ENCODE measurements around the gene SEMA5B. TPM values are rescaled to one million over a fixed set of nuclear protein-coding genes. Genes with fewer than 3 reads are reported as not detected.

The SEMA5B gene
- total and polyA plus RNA-seq, 3 donors from 2014 or later: 0.68 to 2.0 (median 1.3) TPM

- intact Hi-C loops (cut with DNase I; ENCODE audit: low total_unique reads): loop anchor here (10.0 kb wide), 2 partner anchors 77 to 157 kb away; no protein-coding TSS in a partner anchor
- Histone ChIP-seq H3K9me3 (no peaks in the 10 kb centered on the region), H3K36me3 (ENCODE audit: low read depth, missing control alignments) (no peaks in the 10 kb centered on the region), H3K4me3 (no peak overlapping the region), H3K27ac (no peak overlapping the region), H3K27me3 (no peaks in the 10 kb centered on the region), H3K4me1 (peaks cover 13% of the 10 kb centered on the region)
- WGBS, 2 donors: 79 to 80% methylated on average over 7 of the region's 7 CpGs
- TF ChIP-seq CTCF (IDR thresholded peaks at IDR 0.05) (no peak), POLR2A (IDR thresholded peaks at IDR 0.05) (no peak)
- DNase-seq: no peak
Observed at GRCh38 chr3:123021996-123022510, 5.5 kb downstream of the SEMA5B start.

- 97% methylated on average over 7 of the region's 7 CpGs for WGBS, 2 donors
- H3K9me3 ChIP-seq: no peaks in the 10 kb centered on the region
- H3K4me1 ChIP-seq: peaks cover 6% of the 10 kb centered on the region
- no peak overlapping the region for H3K27ac ChIP-seq
- TF ChIP-seq POLR2A (IDR thresholded peaks at IDR 0.05): no peak
- no peak for TF ChIP-seq CTCF (IDR thresholded peaks at IDR 0.05)
- intact Hi-C loops (cut with DNase I; ENCODE audit: low total_unique reads): loop anchor here (10.0 kb wide), 2 partner anchors 77 to 157 kb away; no protein-coding TSS in a partner anchor
- DNase-seq: no peak
- no peak overlapping the region for H3K4me3 ChIP-seq
- no peaks in the 10 kb centered on the region for H3K27me3 ChIP-seq
- H3K36me3 ChIP-seq (ENCODE audit: low read depth, missing control alignments): no peaks in the 10 kb centered on the region
Observed at GRCh38 chr3:123021388-123021787, 6.2 kb downstream of the SEMA5B start.

GRCh38 chr3:123020709-123021108 lies 6.9 kb downstream of the SEMA5B start:
- no peak overlapping the region for H3K4me3 ChIP-seq
- no peaks in the 10 kb centered on the region for H3K36me3 ChIP-seq (ENCODE audit: low read depth, missing control alignments)
- no peaks in the 10 kb centered on the region for H3K27me3 ChIP-seq
- TF ChIP-seq POLR2A (IDR thresholded peaks at IDR 0.05) (no peak), CTCF (IDR thresholded peaks at IDR 0.05) (no peak)
- DNase-seq: no peak
- H3K4me1 ChIP-seq: no peaks in the 10 kb centered on the region
- intact Hi-C loops (cut with DNase I; ENCODE audit: low total_unique reads): loop anchor here (10.0 kb wide), 2 partner anchors 76 to 156 kb away; no protein-coding TSS in a partner anchor
- H3K9me3 ChIP-seq: no peaks in the 10 kb centered on the region
- WGBS, 2 donors: 96 to 100% methylated on average over 3 of the region's 3 CpGs
- no peak overlapping the region for H3K27ac ChIP-seq

- H3K36me3 ChIP-seq (ENCODE audit: low read depth, missing control alignments): no peaks in the 10 kb centered on the region
- no peaks in the 10 kb centered on the region for H3K27me3 ChIP-seq
- 90 to 94% methylated on average over 5 of the region's 5 CpGs for WGBS, 2 donors
- H3K4me1 ChIP-seq: no peaks in the 10 kb centered on the region
- TF ChIP-seq CTCF (IDR thresholded peaks at IDR 0.05) (no peak), POLR2A (IDR thresholded peaks at IDR 0.05) (no peak)
- H3K9me3 ChIP-seq: no peaks in the 10 kb centered on the region
- no peak overlapping the region for H3K4me3 ChIP-seq
- no peak for DNase-seq
- intact Hi-C loops (cut with DNase I; ENCODE audit: low total_unique reads): no loop called here
- no peak overlapping the region for H3K27ac ChIP-seq
Observed at GRCh38 chr3:123019591-123019990, 8.0 kb downstream of the SEMA5B start.

GRCh38 chr3:123019161-123019560 lies 8.4 kb downstream of the SEMA5B start:
- intact Hi-C loops (cut with DNase I; ENCODE audit: low total_unique reads): no loop called here
- 77 to 79% methylated on average over 3 of the region's 3 CpGs for WGBS, 2 donors
- no peaks in the 10 kb centered on the region for H3K27me3 ChIP-seq

More at GRCh38 chr3:123019161-123019560, 8.4 kb downstream of the SEMA5B start:
- H3K9me3 ChIP-seq: no peaks in the 10 kb centered on the region
- no peaks in the 10 kb centered on the region for H3K36me3 ChIP-seq (ENCODE audit: low read depth, missing control alignments)
- no peak for TF ChIP-seq POLR2A (IDR thresholded peaks at IDR 0.05)
- TF ChIP-seq CTCF (IDR thresholded peaks at IDR 0.05): no peak
- no peak overlapping the region for H3K4me3 ChIP-seq
- H3K27ac ChIP-seq: no peak overlapping the region
- DNase-seq: no peak
- no peaks in the 10 kb centered on the region for H3K4me1 ChIP-seq
